ENCODE data around the gene SDK1. TPM values are rescaled to one million over a fixed set of nuclear protein-coding genes. Genes with fewer than 3 reads are reported as not detected.

The SDK1 gene
- total RNA-seq, 2 donors from 2014 or later, result 3.1 to 3.6 TPM

GRCh38 chr7:4097001-4097609 lies 796.1 kb downstream of the SDK1 start:
- Histone ChIP-seq H3K4me1 (no peaks in the 10 kb centered on the region), H3K27ac (no peak overlapping the region), H3K4me3 (no peak overlapping the region), H3K36me3 (no peaks in the 10 kb centered on the region), H3K27me3 (no peaks in the 10 kb centered on the region), H3K9me3 (no peaks in the 10 kb centered on the region)
- TF ChIP-seq, protein P1, sequence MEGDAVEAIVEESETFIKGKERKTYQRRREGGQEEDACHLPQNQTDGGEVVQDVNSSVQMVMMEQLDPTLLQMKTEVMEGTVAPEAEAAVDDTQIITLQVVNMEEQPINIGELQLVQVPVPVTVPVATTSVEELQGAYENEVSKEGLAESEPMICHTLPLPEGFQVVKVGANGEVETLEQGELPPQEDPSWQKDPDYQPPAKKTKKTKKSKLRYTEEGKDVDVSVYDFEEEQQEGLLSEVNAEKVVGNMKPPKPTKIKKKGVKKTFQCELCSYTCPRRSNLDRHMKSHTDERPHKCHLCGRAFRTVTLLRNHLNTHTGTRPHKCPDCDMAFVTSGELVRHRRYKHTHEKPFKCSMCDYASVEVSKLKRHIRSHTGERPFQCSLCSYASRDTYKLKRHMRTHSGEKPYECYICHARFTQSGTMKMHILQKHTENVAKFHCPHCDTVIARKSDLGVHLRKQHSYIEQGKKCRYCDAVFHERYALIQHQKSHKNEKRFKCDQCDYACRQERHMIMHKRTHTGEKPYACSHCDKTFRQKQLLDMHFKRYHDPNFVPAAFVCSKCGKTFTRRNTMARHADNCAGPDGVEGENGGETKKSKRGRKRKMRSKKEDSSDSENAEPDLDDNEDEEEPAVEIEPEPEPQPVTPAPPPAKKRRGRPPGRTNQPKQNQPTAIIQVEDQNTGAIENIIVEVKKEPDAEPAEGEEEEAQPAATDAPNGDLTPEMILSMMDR (IDR thresholded peaks at IDR 0.05), result no peak
- no peak for DNase-seq (ENCODE audit: low spot score)

DNA sequence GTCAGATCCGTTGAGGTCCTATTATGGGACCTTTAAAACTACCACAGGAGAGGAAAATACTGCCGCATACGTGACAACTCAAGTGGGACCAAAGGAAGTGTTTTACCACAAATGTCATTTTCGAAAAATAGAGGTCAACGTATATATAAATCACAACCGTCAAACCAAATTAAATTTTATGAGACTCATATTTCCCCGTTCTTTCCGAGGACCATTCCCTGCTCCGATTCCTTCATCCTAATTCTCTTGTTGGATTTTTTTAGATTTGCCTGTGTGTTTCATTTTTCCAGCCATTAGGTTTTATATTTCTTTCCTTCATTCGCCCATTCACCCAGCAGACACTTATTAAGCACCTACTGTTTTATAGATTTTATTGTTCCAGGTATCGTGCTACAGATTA lies 797.1 kb downstream of the SDK1 start:
- Histone ChIP-seq H3K4me3 (no peak overlapping the region), H3K36me3 (no peaks in the 10 kb centered on the region), H3K4me1 (no peaks in the 10 kb centered on the region), H3K9me3 (no peaks in the 10 kb centered on the region), H3K27me3 (no peaks in the 10 kb centered on the region), H3K27ac (no peak overlapping the region)
- TF ChIP-seq, protein P1 (IDR thresholded peaks at IDR 0.05), result no peak
- no peak for DNase-seq (ENCODE audit: low spot score)

DNA sequence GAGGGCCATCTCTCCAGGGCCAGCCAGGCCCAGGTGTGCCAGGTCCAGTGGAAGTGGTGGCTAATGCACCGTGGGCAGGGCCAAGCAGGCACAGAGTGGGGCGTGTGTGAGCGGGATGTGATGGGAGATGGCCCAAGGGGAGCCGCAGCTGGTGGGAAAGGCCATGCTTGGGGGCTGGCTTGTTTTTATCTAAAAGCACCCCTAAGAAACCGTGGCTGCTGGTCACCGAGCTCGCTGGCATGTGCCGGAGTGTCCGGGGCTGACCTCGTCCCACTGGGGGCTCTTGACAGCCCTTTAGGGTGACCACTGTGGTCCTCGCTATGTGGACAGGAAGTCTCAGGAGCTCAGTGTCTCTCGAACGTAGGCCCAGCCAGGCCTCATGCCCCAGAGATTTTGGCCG lies 798.6 kb downstream of the SDK1 start:
- Histone ChIP-seq H3K36me3 (no peaks in the 10 kb centered on the region), H3K4me1 (no peaks in the 10 kb centered on the region), H3K27ac (no peak overlapping the region), H3K4me3 (no peak overlapping the region), H3K27me3 (no peaks in the 10 kb centered on the region), H3K9me3 (no peaks in the 10 kb centered on the region)
- no peak for DNase-seq (ENCODE audit: low spot score)
- TF ChIP-seq, protein P1 (IDR thresholded peaks at IDR 0.05), result no peak

DNA sequence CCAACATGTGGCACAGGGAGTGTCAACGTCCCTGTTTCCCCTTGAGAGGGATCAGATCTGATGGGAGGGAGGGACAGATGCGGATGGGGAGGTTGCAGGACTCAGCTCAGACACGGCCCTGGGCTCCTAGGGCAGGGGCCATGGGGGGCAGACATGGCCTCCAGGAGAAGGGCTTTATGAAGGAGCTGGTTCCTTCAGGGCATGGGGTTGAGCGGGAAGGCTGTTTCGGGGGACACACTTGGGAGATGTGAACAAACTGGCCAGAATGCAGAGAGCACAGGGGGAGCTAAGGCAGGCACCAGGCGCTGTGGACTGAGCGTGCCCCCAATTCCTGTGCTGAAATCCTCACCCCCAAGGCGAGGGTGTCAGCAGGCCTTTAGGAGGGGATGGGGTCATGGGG lies 799.1 kb downstream of the SDK1 start:
- TF ChIP-seq, protein P1 (IDR thresholded peaks at IDR 0.05), result no peak
- DNase-seq (ENCODE audit: low spot score), result no peak
- Histone ChIP-seq H3K36me3 (no peaks in the 10 kb centered on the region), H3K4me3 (no peak overlapping the region), H3K27me3 (no peaks in the 10 kb centered on the region), H3K27ac (no peak overlapping the region), H3K9me3 (no peaks in the 10 kb centered on the region), H3K4me1 (no peaks in the 10 kb centered on the region)

DNA sequence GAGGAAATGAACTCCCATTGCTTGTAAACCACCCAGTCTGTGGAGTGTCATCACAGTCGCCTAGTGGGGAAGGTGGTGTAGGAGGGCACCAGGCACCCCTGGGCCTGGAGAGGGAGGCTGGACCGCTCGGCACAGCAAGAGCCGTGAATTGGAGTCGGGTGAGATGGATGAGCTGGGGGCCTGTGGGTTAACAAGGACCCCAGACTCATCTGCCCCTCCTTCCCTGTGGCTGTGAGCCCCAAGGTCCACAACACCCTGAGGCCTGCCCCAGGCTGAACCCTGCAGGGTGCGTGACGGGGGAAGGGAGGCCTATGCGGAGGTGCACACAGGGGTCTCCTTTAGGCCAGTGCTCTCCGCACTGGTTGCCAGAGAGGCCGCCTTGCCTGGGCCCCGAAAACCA lies 799.6 kb downstream of the SDK1 start:
- Histone ChIP-seq H3K27ac (no peak overlapping the region), H3K36me3 (no peaks in the 10 kb centered on the region), H3K4me1 (no peaks in the 10 kb centered on the region), H3K9me3 (no peaks in the 10 kb centered on the region), H3K4me3 (no peak overlapping the region), H3K27me3 (no peaks in the 10 kb centered on the region)
- DNase-seq (ENCODE audit: low spot score), result no peak
- TF ChIP-seq, protein P1 (IDR thresholded peaks at IDR 0.05), result no peak

DNA sequence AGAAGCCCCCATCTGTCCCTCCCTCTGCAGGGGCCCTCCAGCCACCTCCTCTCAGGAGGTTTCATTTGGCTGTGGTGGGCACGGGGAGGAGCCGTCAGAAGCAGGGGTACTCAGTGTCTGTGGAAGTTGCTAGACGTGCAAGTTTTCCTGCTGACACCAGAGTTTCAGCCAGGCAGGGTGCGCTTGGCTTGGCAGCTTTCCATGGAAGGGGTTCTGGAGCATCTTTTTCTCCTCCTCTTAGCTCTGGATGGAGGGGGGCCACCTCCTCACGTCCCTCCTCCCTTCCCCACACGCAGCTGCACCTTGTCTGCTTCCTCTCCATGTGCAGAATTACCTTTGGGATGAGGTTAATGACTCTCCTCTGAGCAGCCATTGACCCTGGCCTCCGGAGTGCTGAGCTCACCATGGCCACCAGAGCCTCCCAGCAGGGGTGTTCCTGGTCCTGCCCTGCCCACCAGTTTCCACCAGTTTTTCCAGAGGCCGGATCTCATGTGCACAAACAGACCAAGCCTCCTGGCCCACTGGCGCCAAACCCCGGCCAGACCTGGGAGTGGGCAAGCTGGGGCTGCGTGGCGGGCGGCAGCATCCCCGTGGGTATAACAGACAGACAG lies 801.3 kb downstream of the SDK1 start:
- no peaks in the 10 kb centered on the region for H3K27me3 ChIP-seq
- DNase-seq (ENCODE audit: low spot score), result no peak
- H3K4me1 ChIP-seq, result no peaks in the 10 kb centered on the region
- H3K27ac ChIP-seq, result no peak overlapping the region
- TF ChIP-seq, protein P1 (IDR thresholded peaks at IDR 0.05), result no peak
- H3K9me3 ChIP-seq, result no peaks in the 10 kb centered on the region
- no peak overlapping the region for H3K4me3 ChIP-seq
- no peaks in the 10 kb centered on the region for H3K36me3 ChIP-seq

All from right atrium auricular region (tissue), 2 donors.